Measurements from ENCODE around the gene ZNF317.
A peak's percentile ranks its signal among the peaks of the same experiment; 100 is the strongest.

ZNF317 gene

GRCh38 chr19:9140159-9140874 is at the start of gene ZNF317:
TSS of gene ZNF317 (plus strand) at chr19:9140397. CDS start at chr19:9156017, 15,620 bp downstream.
- DNase-seq (ENCODE audit: low read depth in 4 of 4, low spot score in 1 of 4) = peak; percentile 79 to 85 (median 84)

- DNase-seq (ENCODE audit: low read depth in 4 of 4, low spot score in 1 of 4) = no peak
These were observed 32.8 kb upstream of the ZNF317 start, which contains the start of gene OR7G2 for GRCh38 chr19:9107375-9107774. TSS of gene OR7G2 (minus strand) at chr19:9107475. CDS start at chr19:9103243, 4,232 bp downstream.

- DNase-seq (ENCODE audit: low read depth in 4 of 4, low spot score in 1 of 4) = no peak
These were observed 30.2 kb upstream of the ZNF317 start for GRCh38 chr19:9109959-9110358.

GRCh38 chr19:9115307-9115813 is 24.8 kb upstream of the ZNF317 start, which contains the start of gene OR7G1:
TSS of gene OR7G1 (minus strand) at chr19:9115763. CDS start at chr19:9115763, 0 bp downstream.
- no peak for DNase-seq (ENCODE audit: low read depth in 4 of 4, low spot score in 1 of 4)

GRCh38 chr19:9116547-9116946 is 23.6 kb upstream of the ZNF317 start:
- no peak for DNase-seq (ENCODE audit: low read depth in 4 of 4, low spot score in 1 of 4)

GRCh38 chr19:9126900-9127405 is 13.2 kb upstream of the ZNF317 start, which contains the start of gene OR7G3:
TSS of gene OR7G3 (minus strand) at chr19:9126950. CDS start at chr19:9126950, 0 bp downstream.
- DNase-seq (ENCODE audit: low read depth in 4 of 4, low spot score in 1 of 4) = no peak

- no peak for DNase-seq (ENCODE audit: low read depth in 4 of 4, low spot score in 1 of 4)
These were observed 12.0 kb upstream of the ZNF317 start for GRCh38 chr19:9128171-9128570.

GRCh38 chr19:9130965-9131364 is 9.2 kb upstream of the ZNF317 start:
- DNase-seq (ENCODE audit: low read depth in 4 of 4, low spot score in 1 of 4) = no peak

GRCh38 chr19:9132422-9132821 is 7.8 kb upstream of the ZNF317 start:
- no peak for DNase-seq (ENCODE audit: low read depth in 4 of 4, low spot score in 1 of 4)

GRCh38 chr19:9139609-9140158 is 513 bp upstream of the ZNF317 start:
- no peak for DNase-seq (ENCODE audit: low read depth in 4 of 4, low spot score in 1 of 4)

GRCh38 chr19:9144920-9145319 is 4.7 kb downstream of the ZNF317 start:
- DNase-seq (ENCODE audit: low read depth in 4 of 4, low spot score in 1 of 4) = no peak

GRCh38 chr19:9146882-9147281 is 6.7 kb downstream of the ZNF317 start:
- DNase-seq (ENCODE audit: low read depth in 4 of 4, low spot score in 1 of 4) = no peak

GRCh38 chr19:9148697-9149096 is 8.5 kb downstream of the ZNF317 start:
- no peak for DNase-seq (ENCODE audit: low read depth in 4 of 4, low spot score in 1 of 4)

GRCh38 chr19:9149997-9150396 is 9.8 kb downstream of the ZNF317 start:
- no peak for DNase-seq (ENCODE audit: low read depth in 4 of 4, low spot score in 1 of 4)

GRCh38 chr19:9150650-9151049 is 10.5 kb downstream of the ZNF317 start:
- DNase-seq (ENCODE audit: low read depth in 4 of 4, low spot score in 1 of 4) = no peak

GRCh38 chr19:9151367-9151766 is 11.2 kb downstream of the ZNF317 start:
- DNase-seq (ENCODE audit: low read depth in 4 of 4, low spot score in 1 of 4) = no peak

- no peak for DNase-seq (ENCODE audit: low read depth in 4 of 4, low spot score in 1 of 4)
These were observed 15.4 kb downstream of the ZNF317 start for GRCh38 chr19:9155591-9155990.

- no peak for DNase-seq (ENCODE audit: low read depth in 4 of 4, low spot score in 1 of 4)
These were observed 16.1 kb downstream of the ZNF317 start for GRCh38 chr19:9156304-9156703.

GRCh38 chr19:9159891-9160290 is 19.7 kb downstream of the ZNF317 start:
- DNase-seq (ENCODE audit: low read depth in 4 of 4, low spot score in 1 of 4) = no peak

- no peak for DNase-seq (ENCODE audit: low read depth in 4 of 4, low spot score in 1 of 4)
These were observed 21.2 kb downstream of the ZNF317 start for GRCh38 chr19:9161427-9161826.

GRCh38 chr19:9165261-9165660 is 25.1 kb downstream of the ZNF317 start:
- no peak for DNase-seq (ENCODE audit: low read depth in 4 of 4, low spot score in 1 of 4)

- no peak for DNase-seq (ENCODE audit: low read depth in 4 of 4, low spot score in 1 of 4)
These were observed 26.6 kb downstream of the ZNF317 start for GRCh38 chr19:9166846-9167245.
